KOPT-K1 (cell line): Measurements from ENCODE around the gene APBB2.

Experiments
- H3K27ac ChIP-seq: fragments of 200-600 bp; sonication (generic); 2 replicates; pipeline ENCODE4 v1.5.1; 2016; ENCODE audit warnings: antibody characterized with exemption, mild to moderate bottlenecking, low read depth, low read length; ENCODE audit not compliant: poor library complexity, severe bottlenecking
- H3K36me3 ChIP-seq: fragments of 200-600 bp; sonication (generic); 2 replicates; pipeline ENCODE4 v1.5.1; 2017; ENCODE audit warnings: antibody characterized with exemption, mild to moderate bottlenecking, low read length, moderate library complexity; ENCODE audit not compliant: insufficient read depth
- H3K9me3 ChIP-seq: fragments of 200-600 bp; sonication (generic); 2 replicates; pipeline ENCODE4 v1.5.1; 2017; ENCODE audit warnings: antibody characterized with exemption, low read length, mild to moderate bottlenecking; ENCODE audit not compliant: insufficient read depth, poor library complexity, severe bottlenecking

APBB2 gene

GRCh38 chr4:40785727-40786126 lies 428.6 kb downstream of the APBB2 start:
- Histone ChIP-seq H3K36me3 (no peaks in the 10 kb centered on the region), H3K27ac (no peak overlapping the region), H3K9me3 (no peaks in the 10 kb centered on the region)

- H3K9me3 ChIP-seq = peaks cover 2% of the 10 kb centered on the region
- no peaks in the 10 kb centered on the region for H3K36me3 ChIP-seq
- H3K27ac ChIP-seq = no peak overlapping the region
These were observed 431.5 kb downstream of the APBB2 start for GRCh38 chr4:40782876-40783275.

GRCh38 chr4:40778090-40778489 lies 436.3 kb downstream of the APBB2 start:
- Histone ChIP-seq H3K36me3 (no peaks in the 10 kb centered on the region), H3K9me3 (peaks cover 6% of the 10 kb centered on the region), H3K27ac (no peak overlapping the region)

GRCh38 chr4:40769266-40769665 lies 445.1 kb downstream of the APBB2 start:
- H3K9me3 ChIP-seq = no peaks in the 10 kb centered on the region
- H3K27ac ChIP-seq = no peak overlapping the region
- no peaks in the 10 kb centered on the region for H3K36me3 ChIP-seq

GRCh38 chr4:40763228-40763716 lies 451.1 kb downstream of the APBB2 start:
- Histone ChIP-seq H3K27ac (no peak overlapping the region), H3K9me3 (no peaks in the 10 kb centered on the region), H3K36me3 (no peaks in the 10 kb centered on the region)
